AG09309 (cell line): ENCODE measurements around the gene RRH.
"Not testable (repeated sequence)": the region's sequence is repeated elsewhere in the genome, so short reads cannot be mapped to it uniquely, and the experiment has no call there.

Source experiments
- DNase-seq: peaks from one replicate; pipeline ENCODE4 v3.0.0-alpha.2; 2010; ENCODE audit warnings: low read depth
- H3K4me3 ChIP-seq: 2 replicates; pipeline ENCODE4 v1.5.1; 2011; ENCODE audit warnings: mild to moderate bottlenecking, low read depth, low read length, moderate library complexity; ENCODE audit not compliant: control insufficient read depth
- TF ChIP-seq, protein P1 (sequence below): IDR thresholded peaks from 2 replicates; pipeline ENCODE4 v1.5.1; 2011; ENCODE audit warnings: mild to moderate bottlenecking, low read depth, low read length, inconsistent platforms; ENCODE audit not compliant: insufficient read depth, control insufficient read depth; ENCODE audit errors: missing control alignments

Gene RRH

DNA sequence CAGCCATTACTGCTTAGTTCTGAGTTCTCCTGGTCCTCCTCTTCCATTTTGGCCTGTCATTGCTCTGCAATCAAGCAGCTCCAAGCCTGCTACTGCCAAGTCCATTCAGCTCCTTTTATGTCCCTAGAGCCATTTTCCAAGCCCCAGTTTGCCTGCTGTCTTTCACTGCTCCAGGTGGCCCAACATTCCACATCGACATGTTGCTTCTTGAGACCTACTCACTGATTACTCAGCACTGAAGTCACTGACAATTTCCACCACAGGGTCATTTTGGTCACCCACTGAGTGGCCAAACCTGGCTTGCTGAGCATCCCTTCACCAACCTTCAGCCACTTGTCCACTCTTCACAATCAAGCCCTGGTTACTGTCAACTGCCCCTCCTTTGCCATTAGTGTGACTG, 47.3 kb downstream of the RRH start:
- H3K4me3 ChIP-seq, result no peak overlapping the region
- TF ChIP-seq, protein P1, sequence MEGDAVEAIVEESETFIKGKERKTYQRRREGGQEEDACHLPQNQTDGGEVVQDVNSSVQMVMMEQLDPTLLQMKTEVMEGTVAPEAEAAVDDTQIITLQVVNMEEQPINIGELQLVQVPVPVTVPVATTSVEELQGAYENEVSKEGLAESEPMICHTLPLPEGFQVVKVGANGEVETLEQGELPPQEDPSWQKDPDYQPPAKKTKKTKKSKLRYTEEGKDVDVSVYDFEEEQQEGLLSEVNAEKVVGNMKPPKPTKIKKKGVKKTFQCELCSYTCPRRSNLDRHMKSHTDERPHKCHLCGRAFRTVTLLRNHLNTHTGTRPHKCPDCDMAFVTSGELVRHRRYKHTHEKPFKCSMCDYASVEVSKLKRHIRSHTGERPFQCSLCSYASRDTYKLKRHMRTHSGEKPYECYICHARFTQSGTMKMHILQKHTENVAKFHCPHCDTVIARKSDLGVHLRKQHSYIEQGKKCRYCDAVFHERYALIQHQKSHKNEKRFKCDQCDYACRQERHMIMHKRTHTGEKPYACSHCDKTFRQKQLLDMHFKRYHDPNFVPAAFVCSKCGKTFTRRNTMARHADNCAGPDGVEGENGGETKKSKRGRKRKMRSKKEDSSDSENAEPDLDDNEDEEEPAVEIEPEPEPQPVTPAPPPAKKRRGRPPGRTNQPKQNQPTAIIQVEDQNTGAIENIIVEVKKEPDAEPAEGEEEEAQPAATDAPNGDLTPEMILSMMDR, result no peak
- DNase-seq, result no peak

DNA sequence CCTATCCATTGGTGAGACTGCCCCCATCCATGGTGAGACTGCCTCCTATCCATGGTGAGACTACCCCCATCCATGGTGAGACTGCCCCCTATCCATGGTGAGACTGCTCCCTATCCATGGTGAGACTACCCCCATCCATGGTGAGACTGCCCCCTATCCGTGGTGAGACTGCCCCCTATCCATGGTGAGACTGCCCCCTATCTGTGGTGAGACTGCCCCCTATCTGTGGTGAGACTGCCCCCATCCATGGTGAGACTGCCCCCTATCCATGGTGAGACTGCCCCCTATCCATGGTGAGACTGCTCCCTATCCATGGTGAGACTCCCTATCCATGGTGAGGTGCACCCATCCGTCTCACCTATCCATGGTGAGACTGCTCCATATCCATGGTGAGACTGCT, 47.8 kb downstream of the RRH start:
- H3K4me3 ChIP-seq, DNase-seq: not testable (repeated sequence)

DNA sequence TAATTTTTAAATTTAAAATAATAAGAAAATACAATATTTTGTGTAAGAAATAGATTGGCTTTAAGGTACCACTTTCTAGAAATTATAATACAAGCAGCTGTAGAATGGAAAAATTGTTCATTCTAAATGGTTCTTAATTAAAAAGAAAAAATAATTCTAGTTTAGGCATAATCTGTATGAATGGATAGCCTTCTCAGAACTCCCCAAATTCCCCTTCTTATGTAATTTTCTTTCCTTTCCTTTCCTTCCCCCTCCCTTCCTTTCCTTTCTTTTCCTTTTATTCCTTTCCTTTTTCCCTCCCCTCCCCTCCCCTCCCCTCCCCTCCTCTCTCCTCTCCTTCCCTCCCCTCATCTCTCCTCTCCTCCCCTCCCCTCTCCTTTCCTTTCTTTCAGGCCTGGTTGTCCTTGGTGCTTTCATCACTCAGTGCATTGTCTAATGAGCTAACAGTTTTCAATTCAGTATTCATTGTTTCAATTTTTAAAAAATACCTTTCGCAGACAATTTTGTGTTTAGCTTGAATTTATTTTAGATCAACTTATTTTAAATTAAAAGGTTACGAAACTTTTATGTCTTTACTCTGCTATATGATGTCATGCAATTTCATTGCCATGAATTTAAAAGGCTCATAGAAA, 49.0 kb downstream of the RRH start:
- DNase-seq, result no peak
- H3K4me3 ChIP-seq, result no peak overlapping the region
- TF ChIP-seq, protein P1, result no peak

DNA sequence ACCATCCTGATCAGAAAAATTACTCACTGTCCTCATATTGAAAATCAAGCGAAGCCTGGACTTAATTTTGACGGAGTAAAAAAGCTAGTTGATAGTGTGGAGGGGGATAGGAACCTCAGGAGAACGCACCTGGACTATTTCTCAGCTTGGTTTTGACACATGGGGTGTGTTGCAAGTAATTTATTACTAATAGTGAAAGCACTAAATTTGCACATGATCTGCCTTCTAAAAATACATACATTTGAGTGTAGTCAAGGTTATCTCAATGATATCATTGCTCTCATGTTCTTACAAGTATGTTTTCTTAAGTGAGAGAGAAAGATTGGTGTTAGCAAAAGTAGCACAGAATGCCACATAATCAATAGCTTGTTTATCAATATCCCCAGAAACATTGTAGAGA, 49.6 kb downstream of the RRH start:
- H3K4me3 ChIP-seq, result no peak overlapping the region
- TF ChIP-seq, protein P1, result no peak
- DNase-seq, result no peak

DNA sequence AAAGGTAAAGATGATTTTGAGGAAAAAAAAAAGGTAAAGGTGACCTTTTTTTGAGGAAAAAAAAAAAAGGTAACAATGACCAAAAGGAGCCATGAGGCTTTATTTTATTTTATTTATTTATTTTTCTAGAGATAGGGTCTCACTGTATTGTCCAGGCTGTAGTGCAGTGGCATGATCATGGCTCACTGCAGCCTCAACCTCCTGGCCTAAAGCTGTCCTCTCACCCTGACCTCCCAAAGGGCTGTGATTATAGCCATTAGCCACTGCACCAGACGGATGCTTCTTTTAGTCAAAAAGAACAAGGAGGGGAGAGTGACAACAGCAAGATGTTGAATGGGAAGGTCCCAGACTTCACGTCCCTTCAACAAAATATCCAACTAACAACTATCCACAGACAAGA, 50.6 kb downstream of the RRH start:
- TF ChIP-seq, protein P1, result no peak
- no peak overlapping the region for H3K4me3 ChIP-seq

DNA sequence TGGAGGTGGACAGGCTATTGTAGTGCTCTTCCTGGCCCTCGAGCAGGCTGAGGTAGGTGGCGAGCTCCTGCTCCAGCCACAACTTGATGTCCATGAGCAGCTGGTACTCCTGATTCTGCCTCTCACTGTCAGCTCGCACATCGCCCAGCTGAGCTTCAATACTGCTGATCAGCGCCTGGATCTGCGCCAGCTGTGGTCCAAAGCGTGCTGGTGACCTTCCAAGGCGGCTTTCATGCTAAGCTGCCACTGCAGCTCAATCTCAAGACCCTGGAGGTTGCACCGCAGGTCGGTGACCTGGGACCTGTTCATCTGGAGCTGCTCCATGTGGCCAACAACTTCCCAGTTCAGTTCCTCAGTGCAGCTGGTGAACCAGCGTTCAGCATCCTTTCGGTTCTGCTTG, 51.3 kb downstream of the RRH start:
- TF ChIP-seq, protein P1, result no peak
- H3K4me3 ChIP-seq, result no peak overlapping the region
- no peak for DNase-seq

More for the DNA sequence above, 50.6 kb downstream of the RRH start:
- DNase-seq, result no peak

DNA sequence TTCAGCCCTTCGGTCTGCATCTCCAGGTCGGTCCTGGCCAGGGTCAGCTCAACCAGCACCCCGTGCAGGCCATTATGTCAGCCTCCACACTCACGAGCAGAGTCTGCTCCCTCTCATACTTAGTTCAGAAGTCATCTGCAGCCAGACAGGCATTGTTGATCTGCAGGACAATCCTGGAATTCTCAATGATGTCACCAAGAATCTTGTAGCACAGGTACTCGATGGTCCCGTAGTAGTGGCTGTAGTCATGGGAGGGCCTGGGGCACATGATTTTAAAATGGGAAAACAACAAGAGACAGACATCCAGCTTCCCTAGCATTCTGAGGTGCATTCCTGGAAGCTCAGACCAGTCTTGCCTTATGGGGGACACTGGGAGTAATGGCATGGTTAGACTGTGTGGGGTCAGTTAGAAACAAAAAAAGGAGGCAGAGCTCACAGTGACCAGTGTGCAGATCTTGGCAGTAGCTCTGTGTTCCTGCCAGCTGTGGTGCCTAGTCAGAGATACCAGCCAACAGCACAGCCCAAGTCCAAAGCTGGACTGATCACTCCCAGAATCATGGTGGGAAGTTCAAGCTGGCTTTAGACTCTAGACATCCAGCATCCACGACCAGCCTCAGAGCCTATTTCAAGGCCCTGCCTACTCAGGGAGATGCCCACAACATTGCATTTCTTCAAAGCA, 52.0 kb downstream of the RRH start:
- TF ChIP-seq, protein P1, result no peak
- no peak overlapping the region for H3K4me3 ChIP-seq
- no peak for DNase-seq
